Ishikawa (cell line): ENCODE results near the gene PKP3.

Source experiments
- CREB1 ChIP-seq: IDR thresholded peaks from 2 replicates; pipeline ENCODE4 v1.6.1; 2012; ENCODE audit warnings: low read depth
- EGR1 ChIP-seq: IDR thresholded peaks from 2 replicates; pipeline ENCODE4 v1.6.1; 2012
- EP300 ChIP-seq: IDR thresholded peaks from 2 replicates; pipeline ENCODE4 v1.6.1; 2012; ENCODE audit warnings: borderline replicate concordance
- NFIC ChIP-seq: IDR thresholded peaks from 2 replicates; pipeline ENCODE4 v1.6.1; 2012
- RAD21 ChIP-seq: IDR thresholded peaks from 2 replicates; pipeline ENCODE4 v1.6.1; 2012; ENCODE audit warnings: low read depth
- TAF1 ChIP-seq: IDR thresholded peaks from 2 replicates; pipeline ENCODE4 v1.6.1; 2012; ENCODE audit warnings: low read depth, mild to moderate bottlenecking
- YY1 ChIP-seq: IDR thresholded peaks from 2 replicates; pipeline ENCODE4 v1.6.1; 2012; ENCODE audit warnings: low read depth
- ZBTB7A ChIP-seq: IDR thresholded peaks from 2 replicates; pipeline ENCODE4 v1.6.1; 2012; ENCODE audit warnings: low read depth
- TF ChIP-seq, protein P1 (sequence below): IDR thresholded peaks from 2 replicates; pipeline ENCODE4 v1.6.1; 2012; ENCODE audit warnings: low read depth, mild to moderate bottlenecking
- TF ChIP-seq, protein P2 (sequence below): IDR thresholded peaks from 2 replicates; pipeline ENCODE4 v1.6.1; 2012

Gene PKP3

DNA sequence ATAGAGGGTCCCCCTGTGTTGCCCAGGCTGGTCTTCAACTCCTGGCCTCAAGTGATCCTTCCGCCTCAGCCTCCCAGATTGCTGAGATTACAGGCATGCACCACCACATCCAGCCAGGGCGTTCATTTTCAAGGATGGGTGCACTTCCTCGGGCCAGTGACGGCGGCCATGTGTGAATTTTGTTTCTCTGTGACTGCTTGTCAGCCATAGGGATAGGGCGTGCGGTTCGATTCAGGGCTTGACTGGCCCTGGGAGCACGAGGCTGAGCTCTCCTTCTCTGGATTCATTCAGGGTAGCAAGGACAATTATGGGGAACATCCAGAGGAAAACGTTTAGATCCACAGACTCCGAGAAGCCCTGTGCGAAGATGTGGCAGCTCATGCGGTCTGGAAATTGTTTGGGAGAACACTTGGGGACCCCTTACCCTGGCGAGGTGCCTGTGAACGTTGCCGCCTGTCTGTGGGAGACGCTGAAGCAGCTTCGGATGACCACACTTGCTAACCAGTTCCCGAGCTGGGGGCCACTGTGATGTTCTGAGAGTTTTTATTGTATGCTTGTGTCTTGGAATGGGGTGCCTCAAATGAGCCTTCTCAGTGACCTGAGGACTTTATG is 59.0 kb downstream of the PKP3 start:
- TF ChIP-seq EGR1 = no peak
- no peak for TF ChIP-seq TAF1
- TF ChIP-seq, protein P1, sequence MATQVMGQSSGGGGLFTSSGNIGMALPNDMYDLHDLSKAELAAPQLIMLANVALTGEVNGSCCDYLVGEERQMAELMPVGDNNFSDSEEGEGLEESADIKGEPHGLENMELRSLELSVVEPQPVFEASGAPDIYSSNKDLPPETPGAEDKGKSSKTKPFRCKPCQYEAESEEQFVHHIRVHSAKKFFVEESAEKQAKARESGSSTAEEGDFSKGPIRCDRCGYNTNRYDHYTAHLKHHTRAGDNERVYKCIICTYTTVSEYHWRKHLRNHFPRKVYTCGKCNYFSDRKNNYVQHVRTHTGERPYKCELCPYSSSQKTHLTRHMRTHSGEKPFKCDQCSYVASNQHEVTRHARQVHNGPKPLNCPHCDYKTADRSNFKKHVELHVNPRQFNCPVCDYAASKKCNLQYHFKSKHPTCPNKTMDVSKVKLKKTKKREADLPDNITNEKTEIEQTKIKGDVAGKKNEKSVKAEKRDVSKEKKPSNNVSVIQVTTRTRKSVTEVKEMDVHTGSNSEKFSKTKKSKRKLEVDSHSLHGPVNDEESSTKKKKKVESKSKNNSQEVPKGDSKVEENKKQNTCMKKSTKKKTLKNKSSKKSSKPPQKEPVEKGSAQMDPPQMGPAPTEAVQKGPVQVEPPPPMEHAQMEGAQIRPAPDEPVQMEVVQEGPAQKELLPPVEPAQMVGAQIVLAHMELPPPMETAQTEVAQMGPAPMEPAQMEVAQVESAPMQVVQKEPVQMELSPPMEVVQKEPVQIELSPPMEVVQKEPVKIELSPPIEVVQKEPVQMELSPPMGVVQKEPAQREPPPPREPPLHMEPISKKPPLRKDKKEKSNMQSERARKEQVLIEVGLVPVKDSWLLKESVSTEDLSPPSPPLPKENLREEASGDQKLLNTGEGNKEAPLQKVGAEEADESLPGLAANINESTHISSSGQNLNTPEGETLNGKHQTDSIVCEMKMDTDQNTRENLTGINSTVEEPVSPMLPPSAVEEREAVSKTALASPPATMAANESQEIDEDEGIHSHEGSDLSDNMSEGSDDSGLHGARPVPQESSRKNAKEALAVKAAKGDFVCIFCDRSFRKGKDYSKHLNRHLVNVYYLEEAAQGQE = no peak
- TF ChIP-seq RAD21 = no peak
- no peak for TF ChIP-seq CREB1
- no peak for TF ChIP-seq ZBTB7A
- TF ChIP-seq, protein P2, sequence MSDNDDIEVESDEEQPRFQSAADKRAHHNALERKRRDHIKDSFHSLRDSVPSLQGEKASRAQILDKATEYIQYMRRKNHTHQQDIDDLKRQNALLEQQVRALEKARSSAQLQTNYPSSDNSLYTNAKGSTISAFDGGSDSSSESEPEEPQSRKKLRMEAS = no peak
- no peak for TF ChIP-seq YY1

DNA sequence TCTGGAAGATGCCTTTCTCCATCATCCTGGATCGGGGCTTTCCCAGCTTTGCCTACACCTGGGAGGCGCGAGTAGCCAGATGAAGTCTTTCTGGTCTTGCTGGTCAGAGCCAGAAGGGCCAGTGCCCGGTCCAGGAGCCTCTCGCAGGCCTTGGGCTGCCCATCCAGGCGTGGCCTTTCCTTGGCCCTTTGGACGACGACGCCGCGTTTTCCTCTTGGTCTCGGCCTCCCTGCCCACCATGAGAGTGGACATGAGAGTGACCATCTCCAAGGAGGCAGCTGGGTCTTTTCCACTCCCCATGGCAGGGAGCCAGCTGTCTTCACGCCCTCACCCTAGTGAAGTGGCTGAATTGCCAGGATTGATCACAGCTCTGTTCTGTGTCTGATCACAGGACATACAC is 59.6 kb downstream of the PKP3 start:
- no peak for TF ChIP-seq RAD21
- no peak for TF ChIP-seq CREB1

DNA sequence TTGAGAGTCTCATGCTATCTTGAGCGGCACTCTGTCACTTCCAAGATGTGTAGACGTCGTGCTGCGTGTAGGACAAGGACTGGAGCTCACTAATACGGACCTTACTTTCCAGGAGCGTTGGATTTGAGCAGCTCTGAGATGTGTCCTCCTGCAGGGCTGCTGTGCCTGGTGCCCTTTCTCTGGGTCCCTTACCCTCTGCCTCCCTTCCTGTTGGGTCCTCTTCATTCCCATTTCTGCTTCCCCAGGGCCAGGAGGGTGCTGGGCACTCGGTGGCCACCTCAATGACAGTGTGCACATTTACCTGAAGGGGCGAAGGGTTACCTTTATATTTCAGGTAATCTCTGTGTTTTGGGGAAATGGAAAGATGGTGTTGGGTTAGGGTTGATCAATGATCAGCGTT is 60.0 kb downstream of the PKP3 start:
- TF ChIP-seq EP300 (no peak), ZBTB7A (no peak), EGR1 (no peak), TAF1 (no peak), NFIC (no peak)
